ENCODE results near the gene ZNF331.
"Not testable (repeated sequence)": the region's sequence is repeated elsewhere in the genome, so short reads cannot be mapped to it uniquely, and the experiment has no call there.

DNA sequence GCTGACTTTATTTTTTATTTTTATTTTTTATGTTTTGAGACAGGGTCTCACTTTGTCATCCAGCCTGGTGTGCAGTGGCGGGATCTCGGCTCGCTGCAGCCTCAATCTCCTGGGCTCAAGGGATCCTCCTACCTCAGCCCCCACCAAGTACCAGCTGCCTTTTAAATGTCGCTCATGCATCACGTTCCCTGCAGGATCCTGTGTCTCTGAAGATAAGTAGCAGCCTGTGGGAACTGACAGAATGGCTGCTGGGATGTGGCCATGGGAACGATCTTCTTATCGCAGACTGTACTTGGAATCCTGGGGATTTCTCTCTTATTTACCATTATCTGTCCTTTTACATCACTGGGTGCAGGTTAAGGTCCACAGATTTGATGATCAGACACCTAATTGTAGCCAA, 34.8 kb upstream of the ZNF331 start:
- TF ChIP-seq, protein P1, sequence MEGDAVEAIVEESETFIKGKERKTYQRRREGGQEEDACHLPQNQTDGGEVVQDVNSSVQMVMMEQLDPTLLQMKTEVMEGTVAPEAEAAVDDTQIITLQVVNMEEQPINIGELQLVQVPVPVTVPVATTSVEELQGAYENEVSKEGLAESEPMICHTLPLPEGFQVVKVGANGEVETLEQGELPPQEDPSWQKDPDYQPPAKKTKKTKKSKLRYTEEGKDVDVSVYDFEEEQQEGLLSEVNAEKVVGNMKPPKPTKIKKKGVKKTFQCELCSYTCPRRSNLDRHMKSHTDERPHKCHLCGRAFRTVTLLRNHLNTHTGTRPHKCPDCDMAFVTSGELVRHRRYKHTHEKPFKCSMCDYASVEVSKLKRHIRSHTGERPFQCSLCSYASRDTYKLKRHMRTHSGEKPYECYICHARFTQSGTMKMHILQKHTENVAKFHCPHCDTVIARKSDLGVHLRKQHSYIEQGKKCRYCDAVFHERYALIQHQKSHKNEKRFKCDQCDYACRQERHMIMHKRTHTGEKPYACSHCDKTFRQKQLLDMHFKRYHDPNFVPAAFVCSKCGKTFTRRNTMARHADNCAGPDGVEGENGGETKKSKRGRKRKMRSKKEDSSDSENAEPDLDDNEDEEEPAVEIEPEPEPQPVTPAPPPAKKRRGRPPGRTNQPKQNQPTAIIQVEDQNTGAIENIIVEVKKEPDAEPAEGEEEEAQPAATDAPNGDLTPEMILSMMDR (conservative IDR thresholded peaks at IDR 0.05; ENCODE audit: low read length): not testable (repeated sequence)
- not testable (repeated sequence) for TF ChIP-seq EZH2phosphoT487 (IDR thresholded peaks at IDR 0.05; ENCODE audit: borderline replicate concordance)

All from Loucy (cell line).